HG02763 (cell line): Measurements from ENCODE around the gene SPDEF.
A peak's percentile ranks its signal among the peaks of the same experiment; 100 is the strongest.

Experiments
- ATAC-seq: cut with Tn5 transposase; IDR thresholded peaks from one replicate; pipeline ENCODE4 v1.9.1; 2021; ENCODE audit warnings: mild to moderate bottlenecking, moderate library complexity; ENCODE audit not compliant: unreplicated experiment

Gene SPDEF

GRCh38 chr6:34528996-34529664 is 27.0 kb downstream of the SPDEF start:
- ATAC-seq = no peak

- ATAC-seq = no peak
Measured at GRCh38 chr6:34527751-34528670, 28.1 kb downstream of the SPDEF start.

- ATAC-seq = peak; percentile 84
Measured at GRCh38 chr6:34526992-34527728, 29.0 kb downstream of the SPDEF start.

GRCh38 chr6:34526241-34526972 is 29.7 kb downstream of the SPDEF start:
- ATAC-seq = no peak

- ATAC-seq = no peak
Measured at GRCh38 chr6:34525431-34526175, 30.5 kb downstream of the SPDEF start.

GRCh38 chr6:34524971-34525370 is 31.2 kb downstream of the SPDEF start:
- no peak for ATAC-seq

GRCh38 chr6:34524499-34524898 is 31.6 kb downstream of the SPDEF start:
- no peak for ATAC-seq

GRCh38 chr6:34523441-34524206 is 32.5 kb downstream of the SPDEF start:
- no peak for ATAC-seq

GRCh38 chr6:34522761-34523160 is 33.4 kb downstream of the SPDEF start:
- no peak for ATAC-seq

- no peak for ATAC-seq
Measured at GRCh38 chr6:34521463-34522285, 34.5 kb downstream of the SPDEF start.

GRCh38 chr6:34520645-34521462 is 35.3 kb downstream of the SPDEF start:
- ATAC-seq = no peak

GRCh38 chr6:34519971-34520644 is 36.0 kb downstream of the SPDEF start:
- no peak for ATAC-seq

GRCh38 chr6:34518669-34519365 is 37.3 kb downstream of the SPDEF start:
- no peak for ATAC-seq

- no peak for ATAC-seq
Measured at GRCh38 chr6:34517966-34518365, 38.2 kb downstream of the SPDEF start.

GRCh38 chr6:34517461-34517881 is 38.7 kb downstream of the SPDEF start:
- ATAC-seq = no peak
